ENCODE measurements around the gene DGLUCY.
"Not testable (repeated sequence)": the region's sequence is repeated elsewhere in the genome, so short reads cannot be mapped to it uniquely, and the experiment has no call there.

The DGLUCY gene

DNA sequence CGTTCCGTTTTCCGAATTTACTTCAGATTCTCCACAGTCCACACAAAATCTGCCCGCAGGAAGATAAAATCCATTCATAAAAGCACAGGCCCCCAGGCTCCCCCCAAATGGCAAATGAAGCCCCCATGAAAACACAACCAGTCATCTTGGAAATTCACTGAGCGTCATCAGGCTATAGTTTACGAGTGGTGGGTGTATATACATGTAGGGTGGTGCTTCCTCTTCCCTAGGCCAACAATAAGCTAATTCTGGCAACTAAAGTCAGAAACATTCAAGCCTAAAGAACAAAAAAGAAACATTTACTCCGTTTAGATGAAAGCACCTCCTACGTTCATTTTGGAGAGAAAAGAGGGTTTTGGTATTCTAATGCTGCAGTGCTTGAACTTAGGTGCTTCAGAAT lies 124.8 kb downstream of the DGLUCY start:
- Histone ChIP-seq H3K9me3 (replicated peaks in 1 of 11) (peaks cover 0 to 23% (median 10%) of the 10 kb centered on the region in 11 experiments; a peak in 10 of 22 replicates), H3K4me1 (peaks cover 28 to 64% (median 30%) of the 10 kb centered on the region in 10 experiments), H3K9ac (no peak overlapping the region), H3K4me2 (peak overlapping the region in 4 of 11 experiments; percentile 19 to 85 (median 76); a peak in 7 of 22 replicates), H3K27ac (no peak overlapping the region; a peak in 1 of 22 replicates), H3K27me3 (no peaks in the 10 kb centered on the region), H4K20me1 (no peaks in the 10 kb centered on the region), H3K36me3 (no peaks in the 10 kb centered on the region; a peak in 1 of 22 replicates), H3K4me3 (no peak overlapping the region)
- TF ChIP-seq Cebpa-rat (IDR thresholded peaks at IDR 0.05), result no peak

DNA sequence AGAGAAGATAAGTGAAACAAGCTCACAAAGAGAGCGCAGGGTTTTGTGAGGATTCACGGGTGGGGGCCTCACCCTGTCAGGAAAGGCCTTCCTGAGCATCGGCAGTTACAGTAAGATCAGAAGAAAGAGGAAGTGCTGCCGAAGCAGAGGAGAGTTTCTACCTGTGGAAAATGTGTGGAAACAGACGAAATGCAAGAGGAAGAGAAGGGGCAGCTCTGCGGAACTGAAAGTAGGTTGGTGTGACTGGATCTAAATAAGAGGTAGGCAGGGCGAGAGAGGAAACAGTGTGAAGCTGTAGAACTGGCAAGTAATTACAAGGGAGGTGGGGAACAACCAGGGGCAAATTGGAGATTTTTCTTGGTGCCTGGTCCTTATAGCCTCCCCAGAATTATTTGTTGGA lies 128.0 kb downstream of the DGLUCY start:
- Histone ChIP-seq H4K20me1 (no peaks in the 10 kb centered on the region), H3K9me3 (replicated peaks in 1 of 11) (peaks cover 0 to 16% (median 8%) of the 10 kb centered on the region in 11 experiments; a peak in 8 of 22 replicates), H3K27me3 (peaks cover 0 to 7% (median 0%) of the 10 kb centered on the region in 11 experiments; a peak in 1 of 22 replicates), H3K9ac (peak overlapping the region in 4 of 11 experiments; percentile 1 to 39 (median 29); a peak in 5 of 22 replicates), H3K4me1 (peaks cover 60 to 84% (median 61%) of the 10 kb centered on the region in 10 experiments), H3K4me2 (peak overlapping the region; percentile 74 to 96 (median 88)), H3K36me3 (no peaks in the 10 kb centered on the region), H3K27ac (peak overlapping the region in 9 of 11 experiments; percentile 8 to 59 (median 48); a peak in 18 of 22 replicates), H3K4me3 (peak overlapping the region in 4 of 10 experiments; percentile 8 to 30 (median 14); a peak in 4 of 20 replicates)
- TF ChIP-seq Cebpa-rat (IDR thresholded peaks at IDR 0.05), result no peak

DNA sequence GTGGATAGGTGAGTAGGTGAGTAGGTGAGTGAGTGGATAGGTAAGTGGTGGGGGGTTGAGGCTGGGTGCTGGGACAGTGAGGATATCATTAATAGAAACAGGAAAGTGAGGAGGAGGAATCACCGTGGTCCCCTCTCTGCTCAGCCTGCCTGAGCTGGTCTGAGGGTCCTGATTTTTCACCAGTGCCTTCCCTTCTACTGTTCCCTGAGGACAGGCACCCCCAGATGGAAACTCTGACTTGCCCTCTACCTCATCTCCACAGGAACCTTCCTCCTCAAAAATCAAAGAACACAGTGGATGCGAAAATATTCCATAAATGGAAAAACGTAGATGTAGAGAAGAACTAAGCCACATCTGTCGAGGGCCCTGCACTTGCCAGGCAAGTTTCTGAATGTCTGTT lies 128.8 kb downstream of the DGLUCY start:
- peaks cover 0 to 16% (median 8%) of the 10 kb centered on the region in 11 experiments; a peak in 8 of 22 replicates for H3K9me3 ChIP-seq (replicated peaks in 1 of 11)
- H4K20me1 ChIP-seq, result no peaks in the 10 kb centered on the region
- H3K4me3 ChIP-seq, result peak overlapping the region in 1 of 10 experiments; percentile 0; a peak in 2 of 20 replicates
- peaks cover 60 to 81% (median 67%) of the 10 kb centered on the region in 10 experiments for H3K4me1 ChIP-seq
- TF ChIP-seq Cebpa-rat (IDR thresholded peaks at IDR 0.05), result no peak
- H3K4me2 ChIP-seq, result peak overlapping the region; percentile 86 to 97 (median 93)
- H3K36me3 ChIP-seq, result no peaks in the 10 kb centered on the region
- peak overlapping the region in 5 of 11 experiments; percentile 9 to 67 (median 60); a peak in 5 of 22 replicates for H3K9ac ChIP-seq
- H3K27me3 ChIP-seq, result peaks cover 0 to 7% (median 0%) of the 10 kb centered on the region in 11 experiments; a peak in 1 of 22 replicates
- peak overlapping the region in 10 of 11 experiments; percentile 22 to 75 (median 64); a peak in 20 of 22 replicates for H3K27ac ChIP-seq

DNA sequence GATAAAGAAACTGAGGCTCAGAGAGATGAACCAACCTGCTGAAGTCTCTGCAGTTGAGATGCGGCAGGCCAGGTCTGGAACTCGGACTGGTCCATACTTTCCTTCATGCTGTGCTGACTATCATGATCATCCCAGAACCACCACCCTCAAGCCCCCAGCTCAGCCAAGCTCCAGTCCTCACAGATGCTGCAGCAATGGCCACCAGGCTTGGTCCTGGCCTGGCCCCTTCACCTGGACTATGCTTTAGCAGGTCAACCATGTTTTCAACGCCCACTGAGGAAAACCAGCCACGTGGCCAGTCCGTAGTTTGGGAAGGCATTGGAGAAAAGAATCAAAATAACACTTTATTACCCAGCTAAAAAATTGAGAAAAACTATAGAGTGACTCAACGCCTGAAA lies 129.2 kb downstream of the DGLUCY start:
- Histone ChIP-seq H4K20me1 (no peaks in the 10 kb centered on the region), H3K27ac (peak overlapping the region in 10 of 11 experiments; percentile 22 to 75 (median 64); a peak in 20 of 22 replicates), H3K4me2 (peak overlapping the region; percentile 86 to 97 (median 93)), H3K4me1 (peaks cover 60 to 81% (median 70%) of the 10 kb centered on the region in 10 experiments), H3K9ac (peak overlapping the region in 9 of 11 experiments; percentile 3 to 67 (median 59); a peak in 12 of 22 replicates), H3K36me3 (no peaks in the 10 kb centered on the region), H3K4me3 (peak overlapping the region in 5 of 10 experiments; percentile 0 to 26 (median 11); a peak in 6 of 20 replicates), H3K27me3 (peaks cover 0 to 7% (median 0%) of the 10 kb centered on the region in 11 experiments; a peak in 1 of 22 replicates), H3K9me3 (replicated peaks in 1 of 11) (peaks cover 0 to 16% (median 8%) of the 10 kb centered on the region in 11 experiments; a peak in 8 of 22 replicates)
- TF ChIP-seq Cebpa-rat (IDR thresholded peaks at IDR 0.05), result no peak

DNA sequence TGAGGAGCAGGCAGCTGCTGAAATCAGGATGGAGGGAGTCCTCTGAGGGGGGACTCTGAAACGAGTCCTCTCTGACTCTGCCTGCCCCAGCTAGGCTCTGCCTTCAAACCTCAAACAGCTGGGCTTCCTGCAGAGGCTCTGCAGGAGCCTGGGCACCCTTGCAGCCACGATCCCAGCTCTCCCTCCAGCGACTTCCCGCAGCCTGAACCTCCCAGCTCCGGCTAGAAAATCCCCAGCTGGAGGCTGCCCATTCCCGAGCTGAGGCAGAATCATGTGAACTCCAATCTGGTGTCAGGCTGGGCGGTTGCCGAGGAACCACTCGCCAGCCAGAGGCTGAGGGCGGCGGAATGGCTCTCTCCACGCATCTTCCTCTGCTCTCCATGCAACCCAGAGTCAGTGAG lies 130.6 kb downstream of the DGLUCY start, which contains the start of gene GPR68:
Gene GPR68 (minus strand): TSS at position 204 of the 401 bp plus-strand sequence. CDS start 9,654 bp downstream, outside the sequence.
- Histone ChIP-seq H3K27ac (peak within 1 kb of the TSS in 10 of 11 experiments; percentile 16 to 75 (median 64); a peak in 19 of 22 replicates), H3K27me3 (peaks cover 0 to 7% (median 0%) of the 10 kb centered on the region in 11 experiments; a peak in 1 of 22 replicates), H3K4me2 (peak within 1 kb of the TSS; percentile 86 to 97 (median 93)), H3K9ac (peak within 1 kb of the TSS; percentile 3 to 67 (median 46); a peak in 19 of 22 replicates), H3K4me1 (peaks cover 64 to 87% (median 79%) of the 10 kb centered on the region in 10 experiments), H3K9me3 (replicated peaks in 1 of 11) (peaks cover 0 to 11% (median 6%) of the 10 kb centered on the region in 11 experiments; a peak in 8 of 22 replicates), H3K36me3 (no peaks in the 10 kb centered on the region), H4K20me1 (no peaks in the 10 kb centered on the region), H3K4me3 (peak within 1 kb of the TSS in 8 of 10 experiments; percentile 4 to 29 (median 14); a peak in 9 of 20 replicates)
- no peak for TF ChIP-seq Cebpa-rat (IDR thresholded peaks at IDR 0.05)

DNA sequence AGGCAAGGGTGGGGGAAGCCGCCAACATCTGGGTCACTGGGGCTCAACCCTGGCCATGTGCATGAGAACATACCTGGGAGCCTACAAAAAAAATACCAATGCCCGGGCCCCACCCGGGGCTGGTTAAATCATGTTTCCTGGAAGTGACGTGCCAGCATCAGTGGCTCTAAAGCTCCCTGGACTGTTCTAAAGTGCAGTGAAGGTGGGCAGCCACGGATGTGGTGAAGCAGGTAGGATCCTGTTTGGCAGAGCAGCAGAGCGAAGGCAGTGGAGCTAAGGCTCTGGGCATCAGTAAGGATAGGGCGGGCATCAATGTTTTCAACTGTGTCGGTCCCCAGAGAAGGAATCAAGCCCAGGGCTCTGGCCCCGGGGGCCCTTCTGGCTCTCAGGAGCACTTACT lies 131.2 kb downstream of the DGLUCY start:
- peaks cover 69 to 92% (median 84%) of the 10 kb centered on the region in 10 experiments for H3K4me1 ChIP-seq
- no peak overlapping the region for H3K4me3 ChIP-seq
- H3K4me2 ChIP-seq, result peak overlapping the region; percentile 86 to 97 (median 93)
- H4K20me1 ChIP-seq, result no peaks in the 10 kb centered on the region
- no peak for TF ChIP-seq Cebpa-rat (IDR thresholded peaks at IDR 0.05)
- H3K27me3 ChIP-seq, result peaks cover 0 to 7% (median 0%) of the 10 kb centered on the region in 11 experiments; a peak in 1 of 22 replicates
- peaks cover 0 to 8% (median 2%) of the 10 kb centered on the region in 11 experiments; a peak in 5 of 22 replicates for H3K9me3 ChIP-seq (replicated peaks in 1 of 11)
- H3K9ac ChIP-seq, result peak overlapping the region in 4 of 11 experiments; percentile 16 to 66 (median 62); a peak in 3 of 22 replicates
- peak overlapping the region in 5 of 11 experiments; percentile 63 to 75 (median 73); a peak in 5 of 22 replicates for H3K27ac ChIP-seq
- no peaks in the 10 kb centered on the region for H3K36me3 ChIP-seq

DNA sequence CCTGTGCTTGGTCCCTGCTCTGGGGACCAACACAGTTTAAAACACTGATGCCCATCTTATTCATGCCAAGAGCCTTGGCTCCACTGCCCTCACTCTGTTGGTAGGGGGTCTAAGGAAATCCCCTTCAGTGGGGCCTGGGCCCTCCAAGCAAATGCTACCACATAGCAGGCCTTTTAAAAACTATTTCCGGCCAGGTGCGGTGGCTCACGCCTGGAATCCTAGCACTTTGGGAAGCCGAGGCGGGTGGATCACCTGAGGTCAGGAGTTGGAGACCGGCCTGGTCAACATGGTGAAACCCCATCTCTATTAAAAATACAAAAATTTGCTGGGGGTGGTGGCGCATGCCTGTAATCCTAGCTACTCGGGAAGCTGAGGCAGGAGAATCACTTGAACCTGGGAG lies 131.7 kb downstream of the DGLUCY start:
- H3K4me2 ChIP-seq, result peak overlapping the region; percentile 86 to 97 (median 93)
- H3K9me3 ChIP-seq (replicated peaks in 1 of 11); H3K9ac ChIP-seq; H3K4me3 ChIP-seq; H3K27me3 ChIP-seq; H4K20me1 ChIP-seq; H3K36me3 ChIP-seq: not testable (repeated sequence)
- peaks cover 75 to 98% (median 90%) of the 10 kb centered on the region in 10 experiments for H3K4me1 ChIP-seq
- peak overlapping the region in 1 of 11 experiments; percentile 75; a peak in 1 of 22 replicates for H3K27ac ChIP-seq

DNA sequence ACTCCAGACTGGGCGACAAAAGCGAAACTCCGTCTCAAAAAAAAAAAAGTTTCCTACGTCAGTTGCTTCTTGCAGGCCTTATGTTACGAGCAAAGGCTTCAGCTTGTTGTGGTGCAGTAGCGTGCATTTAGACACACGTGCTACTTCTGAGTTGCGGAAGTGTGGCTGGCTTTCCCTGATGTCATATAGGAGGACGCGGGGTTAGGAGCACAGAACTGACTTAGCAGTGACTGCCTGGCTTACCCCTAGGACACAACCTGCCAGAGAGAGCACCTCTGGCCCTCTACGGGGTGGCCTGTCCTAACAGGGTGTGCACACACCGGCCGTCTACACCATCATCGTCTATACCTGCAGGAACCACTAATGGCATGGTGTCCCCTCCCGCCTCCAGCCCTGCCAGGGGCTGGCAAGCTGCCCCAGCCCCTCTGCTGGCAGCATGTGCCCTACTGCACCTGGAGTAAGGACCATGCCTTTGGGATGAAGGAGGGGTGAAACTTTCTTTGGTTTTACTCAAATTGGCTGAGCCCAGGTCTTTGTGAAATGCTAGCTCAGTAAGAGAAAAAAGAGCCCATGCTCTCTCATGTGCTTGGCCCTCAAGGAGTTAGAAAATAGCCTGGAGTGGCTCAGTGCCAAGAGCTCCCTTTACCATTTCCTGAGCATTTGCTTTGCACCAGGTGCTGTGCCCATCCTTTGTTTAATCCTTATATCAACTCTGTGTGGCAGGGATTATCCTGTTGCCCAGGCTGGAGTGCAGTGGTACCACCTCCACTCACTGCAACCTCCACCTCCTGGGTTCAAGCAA lies 132.4 kb downstream of the DGLUCY start:
- Histone ChIP-seq H4K20me1 (no peaks in the 10 kb centered on the region), H3K27ac (no peak overlapping the region), H3K4me2 (peak overlapping the region in 9 of 11 experiments; percentile 86 to 96 (median 93); a peak in 17 of 22 replicates), H3K9me3 (replicated peaks in 1 of 11) (no peaks in the 10 kb centered on the region), H3K27me3 (peaks cover 0 to 7% (median 0%) of the 10 kb centered on the region in 11 experiments; a peak in 1 of 22 replicates), H3K4me1 (peaks cover 75 to 99% (median 91%) of the 10 kb centered on the region in 10 experiments), H3K36me3 (no peaks in the 10 kb centered on the region), H3K4me3 (no peak overlapping the region), H3K9ac (0 out of 22 replicates have a peak overlapping the region, but pooled peaks of 1 of the 11 experiments have one; percentile 4)
- TF ChIP-seq Cebpa-rat (IDR thresholded peaks at IDR 0.05), result no peak
